Epithelial cell of prostate (primary cell): Measurements from ENCODE around the gene SPIRE1.

Source experiments
- DNase-seq: peaks from one replicate; pipeline ENCODE4 v3.0.0-alpha.2; 2011; ENCODE audit warnings: low read depth, low spot score
- H3K27ac ChIP-seq: fragments of 450-650 bp; 2 replicates; pipeline ENCODE4 v1.5.1; 2017; ENCODE audit warnings: mild to moderate bottlenecking

SPIRE1 gene

GRCh38 chr18:12398625-12399024 is 259.3 kb downstream of the SPIRE1 start:
- no peak for DNase-seq
- H3K27ac ChIP-seq: no peak overlapping the region

GRCh38 chr18:12397793-12398192 is 260.1 kb downstream of the SPIRE1 start:
- H3K27ac ChIP-seq: no peak overlapping the region
- DNase-seq: no peak

- H3K27ac ChIP-seq: no peak overlapping the region
- DNase-seq: no peak
These were observed 260.7 kb downstream of the SPIRE1 start for GRCh38 chr18:12397254-12397653.
